NCI-H1417 (cell line): ENCODE measurements around the gene POLR3F.
A peak's percentile ranks its signal among the peaks of the same experiment; 100 is the strongest.
"Not testable (repeated sequence)": the region's sequence is repeated elsewhere in the genome, so short reads cannot be mapped to it uniquely, and the experiment has no call there.

Source experiments
- DNase-seq, 3 experiments: peaks; one replicate each; lab custom pipeline; 2025; lab: John Stamatoyannopoulos, UW

Gene POLR3F

GRCh38 chr20:18466894-18467730, at the start of gene POLR3F, which contains the start of gene DZANK1:
TSS of gene POLR3F (plus strand) at chr20:18467390. CDS start at chr20:18467507, 117 bp downstream.
TSS of gene DZANK1 (minus strand) at chr20:18467030. CDS start at chr20:18465358, 1,672 bp downstream.
- peak; percentile 91 to 99 (median 99) for DNase-seq

GRCh38 chr20:18421608-18422007, 45.6 kb upstream of the POLR3F start:
- peak in 1 of 3 experiments; percentile 23 for DNase-seq

GRCh38 chr20:18427214-18427613, 40.0 kb upstream of the POLR3F start:
- no peak for DNase-seq

- no peak for DNase-seq
These were observed 38.6 kb upstream of the POLR3F start for GRCh38 chr20:18428490-18429173.

GRCh38 chr20:18430172-18430826, 36.9 kb upstream of the POLR3F start:
- no peak for DNase-seq

GRCh38 chr20:18431206-18431605, 36.0 kb upstream of the POLR3F start:
- DNase-seq, result no peak

- DNase-seq, result no peak
These were observed 30.3 kb upstream of the POLR3F start for GRCh38 chr20:18436847-18437246.

- DNase-seq, result peak in 2 of 3 experiments; percentile 31 to 60
These were observed 26.8 kb upstream of the POLR3F start for GRCh38 chr20:18440403-18440802.

- peak in 2 of 3 experiments; percentile 6 to 56 for DNase-seq
These were observed 23.3 kb upstream of the POLR3F start for GRCh38 chr20:18443886-18444285.

GRCh38 chr20:18456600-18456999, 10.6 kb upstream of the POLR3F start:
- DNase-seq, result no peak

GRCh38 chr20:18465536-18466200, 1.5 kb upstream of the POLR3F start:
- DNase-seq, result no peak

GRCh38 chr20:18466574-18466893, 656 bp upstream of the POLR3F start:
- DNase-seq, result peak in 1 of 3 experiments; percentile 56

- DNase-seq, result no peak
These were observed 10.0 kb downstream of the POLR3F start for GRCh38 chr20:18477218-18477617.

GRCh38 chr20:18477821-18478220, 10.6 kb downstream of the POLR3F start:
- DNase-seq, result no peak

- DNase-seq, result no peak
These were observed 14.4 kb downstream of the POLR3F start for GRCh38 chr20:18481596-18481995.

GRCh38 chr20:18488301-18488700, 21.1 kb downstream of the POLR3F start:
- DNase-seq, result no peak

- DNase-seq, result peak; percentile 9 to 60 (median 41)
These were observed 28.9 kb downstream of the POLR3F start for GRCh38 chr20:18496042-18496441.

- peak; percentile 65 to 93 (median 90) for DNase-seq
These were observed 29.8 kb downstream of the POLR3F start, which contains the start of gene RBBP9 for GRCh38 chr20:18496740-18497592. TSS of gene RBBP9 (minus strand) at chr20:18497225. CDS start at chr20:18497167, 58 bp downstream.

- no peak for DNase-seq
These were observed 30.4 kb downstream of the POLR3F start for GRCh38 chr20:18497603-18498002.

- not testable (repeated sequence) for DNase-seq
These were observed 34.5 kb downstream of the POLR3F start for GRCh38 chr20:18501672-18502071.

GRCh38 chr20:18504479-18505060, 37.4 kb downstream of the POLR3F start:
- no peak for DNase-seq
